ENCODE data around the gene ITGA6. TPM values are rescaled to one million over a fixed set of nuclear protein-coding genes. Genes with fewer than 3 reads are reported as not detected.

Gene ITGA6
- total and polyA plus RNA-seq, 7 donors, result 16.4 to 46.5 (median 25.9) TPM

DNA sequence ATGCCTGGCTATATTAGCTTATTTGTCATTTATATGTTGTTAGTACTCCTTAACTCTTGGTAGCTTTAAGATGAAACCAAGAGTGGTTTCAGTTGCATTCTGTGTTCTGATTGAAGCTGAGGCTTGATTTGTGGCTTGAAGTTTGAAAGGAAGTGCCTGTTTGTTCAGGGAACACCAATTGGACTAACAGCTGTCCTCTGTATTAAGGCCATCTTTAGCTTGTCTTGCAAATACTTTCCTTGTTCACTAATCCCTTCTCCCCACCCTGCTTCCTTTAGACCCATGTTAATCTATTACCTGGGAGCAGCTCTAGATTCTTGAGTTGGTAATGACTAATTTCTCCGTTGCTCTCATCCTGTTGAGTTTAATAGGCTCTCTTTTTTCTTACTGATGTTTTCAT, 13.4 kb downstream of the ITGA6 start:
- WGBS, 3 donors, result 60 to 88% (median 78%) methylated on average over 1 of the region's 1 CpG

DNA sequence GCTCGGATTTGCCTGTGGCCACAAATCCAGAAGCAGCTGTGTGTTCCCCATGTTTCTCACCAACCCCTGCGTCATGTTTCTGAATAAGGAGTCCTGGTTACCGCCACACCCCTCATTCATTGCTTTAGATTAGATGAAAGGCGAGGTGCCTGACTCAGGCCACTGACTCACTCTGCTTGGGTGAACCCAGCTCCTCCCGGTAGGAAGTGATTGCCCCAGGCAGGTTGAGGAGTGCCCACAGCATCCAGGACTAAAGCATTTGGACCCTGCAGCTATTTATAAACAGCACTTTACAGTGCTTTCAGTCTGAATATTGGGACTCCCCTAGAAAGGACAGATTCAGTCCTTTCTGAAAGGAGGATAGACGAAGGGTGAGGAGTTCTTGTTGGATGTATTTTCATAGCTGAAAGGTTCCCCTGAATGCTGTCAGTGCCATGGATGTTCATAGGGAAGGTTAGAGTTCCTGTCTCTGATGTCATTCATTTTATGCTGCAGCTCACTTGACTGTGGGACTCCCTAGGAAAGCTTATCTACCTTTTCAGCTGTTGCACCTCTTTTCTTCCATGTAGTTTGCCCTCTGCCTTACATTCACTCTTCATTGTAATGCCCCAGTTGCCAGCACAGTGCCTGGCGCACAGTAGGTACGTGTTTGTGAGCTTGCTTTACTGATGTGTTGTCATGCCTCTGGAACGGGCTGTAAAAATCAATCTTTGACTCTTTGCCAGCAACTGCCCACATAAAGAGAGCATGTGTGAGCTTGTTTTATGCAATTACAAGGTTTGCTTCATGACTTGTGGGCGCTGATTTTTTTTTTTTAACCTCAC, 14.9 kb downstream of the ITGA6 start:
- peaks cover 66% of the 10 kb centered on the region for H3K4me1 ChIP-seq
- H3K9me3 ChIP-seq, result no peaks in the 10 kb centered on the region
- no peak overlapping the region for H3K4me3 ChIP-seq
- ATAC-seq, result peak; percentile 84 to 95 (median 93)
- intact Hi-C loops (cut with DNase I), result no loop called here
- peak in 1 of 2 donors; percentile 26 for DNase-seq
- H3K27me3 ChIP-seq (ENCODE audit: insufficient read depth in 3 of 3, low read length in 2 of 3), result no peaks in the 10 kb centered on the region
- no peaks in the 10 kb centered on the region for H3K36me3 ChIP-seq (ENCODE audit: insufficient read depth in 1 of 2, low read depth in 1 of 2)
- 50 to 55% (median 53%) methylated on average over 10 of the region's 10 CpGs for WGBS, 3 donors
- TF ChIP-seq, protein P1, sequence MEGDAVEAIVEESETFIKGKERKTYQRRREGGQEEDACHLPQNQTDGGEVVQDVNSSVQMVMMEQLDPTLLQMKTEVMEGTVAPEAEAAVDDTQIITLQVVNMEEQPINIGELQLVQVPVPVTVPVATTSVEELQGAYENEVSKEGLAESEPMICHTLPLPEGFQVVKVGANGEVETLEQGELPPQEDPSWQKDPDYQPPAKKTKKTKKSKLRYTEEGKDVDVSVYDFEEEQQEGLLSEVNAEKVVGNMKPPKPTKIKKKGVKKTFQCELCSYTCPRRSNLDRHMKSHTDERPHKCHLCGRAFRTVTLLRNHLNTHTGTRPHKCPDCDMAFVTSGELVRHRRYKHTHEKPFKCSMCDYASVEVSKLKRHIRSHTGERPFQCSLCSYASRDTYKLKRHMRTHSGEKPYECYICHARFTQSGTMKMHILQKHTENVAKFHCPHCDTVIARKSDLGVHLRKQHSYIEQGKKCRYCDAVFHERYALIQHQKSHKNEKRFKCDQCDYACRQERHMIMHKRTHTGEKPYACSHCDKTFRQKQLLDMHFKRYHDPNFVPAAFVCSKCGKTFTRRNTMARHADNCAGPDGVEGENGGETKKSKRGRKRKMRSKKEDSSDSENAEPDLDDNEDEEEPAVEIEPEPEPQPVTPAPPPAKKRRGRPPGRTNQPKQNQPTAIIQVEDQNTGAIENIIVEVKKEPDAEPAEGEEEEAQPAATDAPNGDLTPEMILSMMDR (IDR thresholded peaks at IDR 0.05), result no peak
- H3K27ac ChIP-seq, result no peak overlapping the region

More for the DNA sequence above, 13.4 kb downstream of the ITGA6 start:
- Histone ChIP-seq H3K9me3 (no peaks in the 10 kb centered on the region), H3K36me3 (ENCODE audit: insufficient read depth in 1 of 2, low read depth in 1 of 2) (no peaks in the 10 kb centered on the region), H3K27me3 (ENCODE audit: insufficient read depth in 3 of 3, low read length in 2 of 3) (no peaks in the 10 kb centered on the region), H3K4me1 (peaks cover 72% of the 10 kb centered on the region), H3K4me3 (no peak overlapping the region), H3K27ac (no peak overlapping the region)
- no peak for DNase-seq
- intact Hi-C loops (cut with DNase I), result no loop called here
- TF ChIP-seq, protein P1 (IDR thresholded peaks at IDR 0.05), result no peak
- ATAC-seq, result no peak

DNA sequence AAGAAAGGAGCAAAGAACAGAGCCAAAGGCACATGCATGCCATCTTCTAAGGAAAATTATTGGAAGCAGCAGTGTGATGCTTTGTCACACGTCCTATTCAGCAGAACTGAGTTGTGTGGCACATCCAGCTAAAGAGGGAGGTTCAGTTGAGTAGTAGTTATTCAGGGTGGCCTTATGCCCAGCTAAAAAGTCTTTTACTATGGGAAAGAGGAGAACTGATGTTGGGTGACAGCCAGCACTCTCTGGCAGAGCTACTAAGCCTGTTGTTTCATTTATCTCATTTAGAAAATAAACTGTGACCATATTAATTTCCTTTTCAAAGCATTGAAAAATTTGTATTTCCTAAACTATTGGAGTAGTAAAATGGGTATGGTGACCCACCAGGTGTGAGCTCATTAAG, 18.5 kb downstream of the ITGA6 start:
- Histone ChIP-seq H3K9me3 (no peaks in the 10 kb centered on the region), H3K27me3 (ENCODE audit: insufficient read depth in 3 of 3, low read length in 2 of 3) (no peaks in the 10 kb centered on the region), H3K36me3 (ENCODE audit: insufficient read depth in 1 of 2, low read depth in 1 of 2) (no peaks in the 10 kb centered on the region), H3K4me1 (peaks cover 33% of the 10 kb centered on the region), H3K27ac (no peak overlapping the region), H3K4me3 (no peak overlapping the region)
- DNase-seq (no peak), ATAC-seq (no peak)
- intact Hi-C loops (cut with DNase I), result no loop called here
- TF ChIP-seq, protein P1 (IDR thresholded peaks at IDR 0.05), result no peak
- 17 to 32% (median 23%) methylated on average over 1 of the region's 1 CpG for WGBS, 3 donors

DNA sequence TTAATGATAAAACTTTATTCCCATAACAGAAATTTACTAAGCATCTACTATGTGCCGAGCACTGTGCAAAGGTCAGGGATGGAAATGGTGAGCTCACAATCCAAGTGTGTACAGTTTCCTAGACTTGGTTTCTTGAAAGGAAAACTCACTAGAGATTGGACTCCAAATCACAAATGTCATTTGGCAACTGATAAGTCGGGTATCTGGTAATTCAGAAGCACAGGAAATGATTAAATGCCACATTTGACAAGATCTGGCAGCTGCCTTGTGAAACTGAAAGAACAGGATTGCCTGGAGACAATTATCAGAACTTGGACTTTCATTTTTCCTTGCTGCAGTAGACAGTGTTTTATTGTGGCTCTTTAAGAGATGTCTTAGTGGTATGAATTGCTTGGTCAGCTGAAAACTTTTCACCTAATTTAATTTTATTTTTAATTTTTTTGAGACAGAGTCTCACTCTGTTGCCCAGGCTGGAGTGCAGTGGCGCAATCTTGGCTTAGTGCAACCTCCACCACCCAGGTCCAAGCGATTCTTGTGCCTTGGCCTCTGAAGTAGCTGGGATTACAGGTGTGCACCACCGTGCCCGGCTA, 19.2 kb downstream of the ITGA6 start:
- no peak overlapping the region for H3K4me3 ChIP-seq
- ATAC-seq (no peak), DNase-seq (no peak)
- TF ChIP-seq, protein P1 (IDR thresholded peaks at IDR 0.05), result no peak
- H3K4me1 ChIP-seq, result peaks cover 26% of the 10 kb centered on the region
- H3K27me3 ChIP-seq (ENCODE audit: insufficient read depth in 3 of 3, low read length in 2 of 3), result no peaks in the 10 kb centered on the region
- no peaks in the 10 kb centered on the region for H3K9me3 ChIP-seq
- intact Hi-C loops (cut with DNase I), result no loop called here
- no peak overlapping the region for H3K27ac ChIP-seq
- no peaks in the 10 kb centered on the region for H3K36me3 ChIP-seq (ENCODE audit: insufficient read depth in 1 of 2, low read depth in 1 of 2)
- WGBS, 3 donors, result 55 to 70% (median 56%) methylated on average over 6 of the region's 6 CpGs

All from psoas muscle (tissue), 8 donors.